DMS 273 treated with DMSO at 0.1 percent for 48 hours (cell line): ENCODE data around the gene PLEKHA6.

Source experiments
- DNase-seq: peaks from one replicate; lab custom pipeline; 2025; lab: John Stamatoyannopoulos, UW

Gene PLEKHA6

GRCh38 chr1:204190212-204191211, 169.2 kb downstream of the PLEKHA6 start:
- no peak for DNase-seq

- no peak for DNase-seq
Measured at GRCh38 chr1:204188959-204189639, 170.6 kb downstream of the PLEKHA6 start.

DNA sequence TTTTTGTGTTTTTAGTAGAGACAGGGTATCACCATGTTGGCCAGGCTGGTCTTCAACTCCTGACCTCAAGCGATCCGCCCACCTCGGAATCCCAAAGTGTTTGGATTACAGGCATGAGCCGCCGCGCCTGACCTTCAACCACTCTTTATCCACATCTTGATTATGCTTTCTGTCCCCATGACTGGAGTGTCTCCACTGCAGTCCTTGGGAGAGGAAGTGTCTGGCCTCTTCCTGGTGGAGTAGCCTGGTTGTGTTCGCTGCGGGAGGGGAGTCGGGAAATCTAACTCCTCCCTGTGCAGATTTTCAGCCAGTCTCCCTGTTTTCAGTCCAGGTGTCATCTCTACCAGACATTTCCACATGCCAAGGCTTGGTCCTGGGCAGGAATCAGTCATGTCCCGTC, 173.1 kb downstream of the PLEKHA6 start:
- no peak for DNase-seq

- DNase-seq, result no peak
Measured at GRCh38 chr1:204181116-204181515, 178.6 kb downstream of the PLEKHA6 start.

- no peak for DNase-seq
Measured at GRCh38 chr1:204180133-204180532, 179.6 kb downstream of the PLEKHA6 start.

DNA sequence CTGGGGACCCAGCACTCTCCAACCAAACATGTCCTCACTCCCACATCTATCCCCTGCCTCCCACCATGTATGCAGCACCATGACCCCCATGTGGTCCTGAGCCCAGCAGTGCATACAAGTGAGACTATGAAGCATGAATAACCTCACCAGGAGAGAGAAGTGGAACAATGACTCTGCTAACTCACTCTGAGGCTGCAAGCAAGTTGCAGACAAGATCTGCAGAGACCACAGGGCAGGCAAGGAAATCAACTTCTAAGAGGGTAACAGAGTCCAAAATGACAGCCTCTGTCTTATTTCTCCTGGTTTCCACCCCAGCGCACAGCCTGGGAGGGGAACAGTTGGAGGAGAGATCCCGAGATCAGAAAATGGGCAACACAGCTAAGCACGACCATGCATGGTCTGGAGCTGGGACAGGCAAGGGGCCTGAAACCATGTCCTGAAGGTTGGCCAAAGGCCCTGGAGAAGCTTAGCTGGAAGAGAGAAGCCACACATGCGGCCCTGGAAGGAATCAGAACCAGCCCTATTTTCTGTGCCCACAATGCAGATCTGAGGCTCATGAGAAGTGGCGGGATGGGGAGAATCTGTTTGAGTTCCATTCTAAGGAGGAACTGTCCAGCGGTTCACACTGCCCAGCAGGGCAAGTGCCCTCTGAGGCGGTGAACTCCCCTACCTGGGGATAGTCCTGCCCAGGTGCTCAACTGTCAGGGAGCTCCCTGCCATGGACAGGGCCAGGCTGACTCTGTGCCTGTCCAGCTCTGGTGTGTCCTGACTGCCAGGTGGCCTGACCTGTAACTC, 181.0 kb downstream of the PLEKHA6 start:
- no peak for DNase-seq

GRCh38 chr1:204177133-204177532, 182.6 kb downstream of the PLEKHA6 start:
- DNase-seq, result no peak

- DNase-seq, result no peak
Measured at GRCh38 chr1:204176049-204176448, 183.7 kb downstream of the PLEKHA6 start.

- no peak for DNase-seq
Measured at GRCh38 chr1:204174958-204175357, 184.8 kb downstream of the PLEKHA6 start.

GRCh38 chr1:204172404-204173029, 187.2 kb downstream of the PLEKHA6 start:
- DNase-seq, result no peak

DNA sequence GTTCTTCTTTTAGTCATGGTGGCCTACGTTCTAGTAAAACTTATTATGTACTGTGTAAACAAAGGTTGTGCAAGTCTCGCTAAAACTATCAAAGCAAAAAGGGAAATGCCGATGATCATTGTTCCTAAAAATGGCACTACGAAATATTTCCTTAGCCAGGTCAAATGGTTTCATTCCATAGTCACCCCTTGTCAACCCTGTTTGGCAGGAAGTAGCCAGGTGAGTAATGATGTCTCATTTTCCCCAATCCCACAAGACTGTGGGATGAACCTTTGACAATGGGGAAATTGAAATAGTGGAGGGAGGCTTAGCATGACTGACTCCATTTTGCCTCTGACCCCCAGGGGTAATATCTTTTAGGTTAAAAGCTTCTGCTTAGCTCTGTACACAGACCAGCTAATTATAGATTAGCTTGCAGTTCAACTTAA, 188.0 kb downstream of the PLEKHA6 start:
- no peak for DNase-seq

DNA sequence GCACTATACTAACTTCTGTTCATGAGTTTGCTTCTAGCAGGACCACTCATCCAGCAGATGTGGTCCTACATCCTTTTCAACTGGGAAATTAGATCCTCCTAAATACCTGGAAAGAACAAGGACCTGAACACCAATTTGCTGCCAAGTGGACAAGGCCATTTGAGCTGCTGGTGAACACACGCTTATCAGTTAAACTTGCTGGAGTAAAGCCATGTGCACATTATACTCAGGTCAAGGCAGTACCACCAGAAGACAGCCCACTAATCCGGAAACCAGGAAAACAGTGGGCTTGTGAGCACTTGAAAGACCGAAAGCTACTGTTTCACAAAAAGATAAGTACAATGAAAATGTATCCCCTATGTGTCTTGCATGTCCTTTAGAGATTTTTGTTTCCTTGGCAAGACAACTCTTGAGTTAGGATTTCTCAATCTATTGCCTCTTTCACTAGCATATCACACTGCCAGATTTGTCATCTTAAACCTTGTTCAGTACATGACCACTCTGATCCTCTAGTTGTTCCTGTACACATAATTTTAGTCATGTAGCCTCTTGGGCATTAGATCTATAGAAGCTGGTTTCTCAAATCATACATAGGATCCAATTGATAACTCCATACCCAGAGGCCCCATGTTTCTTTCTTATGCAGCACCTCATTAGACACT, 189.1 kb downstream of the PLEKHA6 start:
- DNase-seq, result no peak

DNA sequence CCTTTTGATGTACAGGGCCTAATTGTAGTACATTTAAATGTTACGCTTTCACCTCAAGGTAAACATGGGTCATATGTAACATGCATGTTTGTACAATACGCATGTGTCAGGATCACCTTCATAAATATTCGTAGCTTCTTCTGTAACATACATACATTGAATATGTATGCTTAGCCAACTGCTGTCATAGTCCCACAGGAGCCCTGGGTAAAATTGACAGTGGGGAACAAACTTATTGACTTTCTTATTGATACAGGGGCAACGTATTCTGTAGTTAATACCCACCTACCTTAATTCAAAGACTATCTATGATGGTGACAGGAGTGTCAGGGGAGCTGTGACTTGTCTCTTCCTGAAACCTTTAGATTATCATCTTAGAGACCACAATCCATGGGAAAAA, 189.9 kb downstream of the PLEKHA6 start:
- no peak for DNase-seq
